HG02885 (cell line): ENCODE results near the gene KRT80.

Experiments used
- ATAC-seq: cut with Tn5 transposase; IDR thresholded peaks from one replicate; pipeline ENCODE4 v1.9.1; 2021; ENCODE audit warnings: mild to moderate bottlenecking; ENCODE audit not compliant: unreplicated experiment, poor library complexity

KRT80 gene

GRCh38 chr12:52120951-52121823, 70.6 kb downstream of the KRT80 start:
- ATAC-seq = no peak

- no peak for ATAC-seq
Observed at GRCh38 chr12:52119398-52120254, 72.2 kb downstream of the KRT80 start.
